Transverse colon (tissue), 4 donors: ENCODE measurements around the gene SMYD3. TPM values are rescaled to one million over a fixed set of nuclear protein-coding genes. Genes with fewer than 3 reads are reported as not detected.

Experiments
- DNase-seq: peaks from one replicate; pipeline ENCODE4 v3.0.0-alpha.2; 2019
- H3K27ac ChIP-seq, 4 donors: fragments of 200-600 bp; sonication (generic); 2 replicates each; pipeline ENCODE4 v1.5.1; 2016 to 2018; ENCODE audit warnings: inconsistent platforms in 4 of 4
- H3K27me3 ChIP-seq: fragments of 200-600 bp; sonication (generic); 2 replicates; pipeline ENCODE4 v1.5.1; 2017; ENCODE audit warnings: inconsistent platforms
- H3K36me3 ChIP-seq, 4 donors: fragments of 200-600 bp; sonication (generic); 2 replicates each; pipeline ENCODE4 v1.5.1; 2017 to 2019; ENCODE audit warnings: inconsistent platforms in 4 of 4
- H3K4me1 ChIP-seq, 4 donors: fragments of 200-600 bp; sonication (generic); 2 replicates each; pipeline ENCODE4 v1.5.1; 2017 to 2020; ENCODE audit warnings: inconsistent platforms in 4 of 4
- H3K4me3 ChIP-seq, 4 donors: fragments of 200-600 bp; sonication (generic); 1 replicate in 1 of 4; 2 replicates in 3 of 4; pipeline versions ENCODE4 v1.5.1 to v1.6.1; 2017 to 2019; ENCODE audit warnings: inconsistent platforms in 4 of 4
- H3K9me3 ChIP-seq, 2 donors: fragments of 200-600 bp; sonication (generic); 2 replicates each; pipeline ENCODE4 v1.5.1; 2017 to 2019; ENCODE audit warnings: inconsistent platforms in 2 of 2
- EP300 ChIP-seq: sonication (generic); formaldehyde crosslinking; IDR thresholded peaks from one replicate; pipeline ENCODE4 v1.6.1; 2017; ENCODE audit warnings: antibody characterized with exemption, low read depth
- POLR2A ChIP-seq: fragments of 450-650 bp; IDR thresholded peaks from one replicate; pipeline ENCODE4 v1.6.1; 2016; ENCODE audit warnings: antibody characterized with exemption, mild to moderate bottlenecking, moderate library complexity
- POLR2AphosphoS5 ChIP-seq, 3 donors: sonication (generic); formaldehyde crosslinking; IDR thresholded peaks; one replicate each; pipeline ENCODE4 v1.6.1; 2016; ENCODE audit warnings: antibody characterized with exemption in 3 of 3
- WGBS, 2 donors: methylation state at CpG; one replicate each; pipeline ENCODE4 v1.1.5; 2018; ENCODE audit warnings: low coverage in 1 of 2; 5-methylcytosine and 5-hydroxymethylcytosine counted together
- in situ Hi-C, 4 donors: fragments of 200-750 bp; cut with MboI; loops; one replicate each; pipeline versions ENCODE4 v1.15.0 to v1.15.1; 2017; ENCODE audit warnings: low sequenced_read_pairs in 3 of 4, low pct_ligation_motif_present in 1 of 4, low pct_unique_long_range_greater_than_20kb in 1 of 4
- intact Hi-C: fragments of 100-400 bp; cut with DNase I; formaldehyde crosslinking; loops from one replicate; pipeline ENCODE4 v1.15.1; 2023; ENCODE audit warnings: low total_unique reads
- total RNA-seq, 4 donors: library from RNA; depleted of rRNA; stranded (reverse); fragments of >200 nt; gene quantifications; one replicate each; pipeline ENCODE4 v1.1.0, GENCODE V29; 2016
- TF ChIP-seq, protein P1 (sequence below), 5 experiments: fragments of 200-600 bp in 3 of 5; fragments of 450-650 bp in 2 of 5; sonication (generic) in 3 of 5; IDR thresholded peaks; 1 replicate in 2 of 5; 2 replicates in 3 of 5; pipeline ENCODE4 v1.5.1; 2016 to 2017; ENCODE audit warnings: antibody characterized with exemption in 5 of 5, inconsistent platforms in 3 of 5, mild to moderate bottlenecking in 2 of 5, moderate library complexity in 1 of 5

Gene SMYD3
- total RNA-seq, 4 donors from 2014 or later, result 10.5 to 31.3 (median 25.8) TPM

DNA sequence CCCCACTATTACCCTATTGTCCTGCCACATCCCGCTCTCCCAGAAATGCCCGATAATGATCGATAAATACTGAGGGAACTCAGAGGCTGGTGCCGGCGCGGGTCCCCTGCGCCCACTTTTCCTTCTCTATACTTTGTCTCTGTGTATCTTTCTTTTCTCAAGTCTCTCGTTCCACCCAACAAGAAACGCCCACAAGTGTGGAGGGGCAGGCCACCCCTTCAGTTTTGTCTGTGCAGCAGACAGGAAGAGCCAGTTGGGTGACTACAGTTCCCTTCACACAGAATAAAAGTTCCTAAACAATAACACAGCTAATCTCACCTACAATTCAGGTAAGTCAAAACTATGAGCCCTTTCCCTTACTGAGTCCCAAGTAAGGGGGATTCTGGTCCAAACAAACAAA is 423.7 kb downstream of the SMYD3 start:
- no peak overlapping the region for H3K27ac ChIP-seq
- WGBS, 2 donors, result 98 to 100% methylated on average over 1 to 5 of the region's 9 CpGs
- H3K36me3 ChIP-seq, result no peaks in the 10 kb centered on the region
- DNase-seq, result no peak
- no peak overlapping the region for H3K4me3 ChIP-seq
- H3K4me1 ChIP-seq, result no peaks in the 10 kb centered on the region
- no peaks in the 10 kb centered on the region for H3K9me3 ChIP-seq
- TF ChIP-seq POLR2A (no peak), EP300 (no peak), POLR2AphosphoS5 (IDR thresholded peaks at IDR 0.05) (no peak)
- TF ChIP-seq, protein P1, sequence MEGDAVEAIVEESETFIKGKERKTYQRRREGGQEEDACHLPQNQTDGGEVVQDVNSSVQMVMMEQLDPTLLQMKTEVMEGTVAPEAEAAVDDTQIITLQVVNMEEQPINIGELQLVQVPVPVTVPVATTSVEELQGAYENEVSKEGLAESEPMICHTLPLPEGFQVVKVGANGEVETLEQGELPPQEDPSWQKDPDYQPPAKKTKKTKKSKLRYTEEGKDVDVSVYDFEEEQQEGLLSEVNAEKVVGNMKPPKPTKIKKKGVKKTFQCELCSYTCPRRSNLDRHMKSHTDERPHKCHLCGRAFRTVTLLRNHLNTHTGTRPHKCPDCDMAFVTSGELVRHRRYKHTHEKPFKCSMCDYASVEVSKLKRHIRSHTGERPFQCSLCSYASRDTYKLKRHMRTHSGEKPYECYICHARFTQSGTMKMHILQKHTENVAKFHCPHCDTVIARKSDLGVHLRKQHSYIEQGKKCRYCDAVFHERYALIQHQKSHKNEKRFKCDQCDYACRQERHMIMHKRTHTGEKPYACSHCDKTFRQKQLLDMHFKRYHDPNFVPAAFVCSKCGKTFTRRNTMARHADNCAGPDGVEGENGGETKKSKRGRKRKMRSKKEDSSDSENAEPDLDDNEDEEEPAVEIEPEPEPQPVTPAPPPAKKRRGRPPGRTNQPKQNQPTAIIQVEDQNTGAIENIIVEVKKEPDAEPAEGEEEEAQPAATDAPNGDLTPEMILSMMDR (IDR thresholded peaks at IDR 0.05), result no peak
- no peaks in the 10 kb centered on the region for H3K27me3 ChIP-seq
- in situ Hi-C loops, result no loop called here
- intact Hi-C loops, result no loop called here

DNA sequence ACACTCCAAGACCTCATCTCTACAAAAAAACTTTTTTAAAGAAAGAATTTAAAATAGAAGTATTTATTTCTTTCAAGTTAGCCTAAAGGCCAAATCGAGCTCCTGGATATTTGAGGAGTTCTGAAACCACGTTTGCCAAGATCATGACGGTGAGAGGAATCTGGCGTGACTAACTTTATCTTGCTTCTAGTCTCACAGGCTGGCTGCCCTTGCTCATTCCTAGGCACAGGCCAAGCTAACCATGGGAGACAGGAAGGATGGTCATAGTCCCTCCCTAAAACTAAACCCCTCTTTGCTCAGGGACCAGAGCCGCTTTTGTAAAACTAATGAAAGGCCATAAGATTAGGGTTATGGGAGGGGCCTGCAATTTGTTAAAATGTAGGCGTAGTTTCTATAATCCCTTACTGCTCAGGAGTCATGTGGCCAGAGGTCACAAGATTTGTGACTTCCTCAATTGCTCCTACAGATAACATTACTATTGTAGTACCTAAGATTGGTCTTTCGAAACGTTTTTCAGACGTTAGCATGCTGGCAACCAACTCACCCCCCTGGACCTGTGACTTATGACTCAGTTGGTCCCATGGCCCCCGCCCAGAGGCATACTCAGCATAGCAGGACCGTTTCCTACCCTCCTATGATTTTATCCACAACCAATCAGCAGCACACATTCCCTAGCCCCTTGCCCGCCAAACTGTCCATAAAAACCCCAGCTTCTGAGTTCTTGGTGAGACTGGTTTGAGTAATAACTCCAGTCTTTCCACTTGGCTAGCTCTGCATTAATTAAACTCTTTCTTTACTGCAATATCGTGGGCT is 425.0 kb downstream of the SMYD3 start:
- TF ChIP-seq, protein P1 (IDR thresholded peaks at IDR 0.05), result no peak
- H3K4me3 ChIP-seq, result no peak overlapping the region
- intact Hi-C loops (no loop called here), in situ Hi-C loops (no loop called here)
- no peaks in the 10 kb centered on the region for H3K4me1 ChIP-seq
- no peak overlapping the region for H3K27ac ChIP-seq
- H3K9me3 ChIP-seq, result no peaks in the 10 kb centered on the region
- WGBS, 2 donors, result 87 to 90% methylated on average over 2 to 13 of the region's 13 CpGs
- H3K27me3 ChIP-seq, result no peaks in the 10 kb centered on the region
- no peak for DNase-seq
- H3K36me3 ChIP-seq, result no peaks in the 10 kb centered on the region

DNA sequence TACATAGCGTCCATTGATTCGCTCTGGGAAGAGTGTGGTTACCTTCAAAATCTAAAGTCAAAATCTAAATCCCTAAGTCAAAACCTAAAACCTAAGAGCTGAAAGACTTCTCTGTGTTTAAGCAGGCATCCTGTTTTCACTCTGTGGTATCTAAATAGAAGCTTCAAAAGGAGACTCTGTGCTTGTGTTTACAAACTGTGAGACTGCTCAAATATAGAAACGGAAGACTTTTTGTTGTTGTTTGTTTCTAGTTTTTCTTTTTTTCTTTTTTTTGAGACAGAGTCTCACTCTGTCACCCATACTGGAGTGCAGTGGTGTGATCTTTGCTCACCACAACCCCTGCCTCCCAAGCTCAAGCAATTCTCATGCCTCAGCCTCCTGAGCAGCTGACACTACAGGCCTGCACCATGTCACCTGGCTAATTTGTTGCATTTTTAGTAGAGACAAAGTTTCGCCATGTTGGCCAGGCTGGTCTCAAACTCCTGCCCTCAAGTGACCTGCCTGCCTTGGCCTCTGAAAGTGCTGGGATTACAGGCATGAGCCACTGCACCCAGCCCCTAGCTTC is 425.9 kb downstream of the SMYD3 start:
- H3K27me3 ChIP-seq, result no peaks in the 10 kb centered on the region
- no peak for DNase-seq
- TF ChIP-seq EP300, result no peak
- TF ChIP-seq POLR2AphosphoS5 (IDR thresholded peaks at IDR 0.05), result no peak
- TF ChIP-seq, protein P1 (IDR thresholded peaks at IDR 0.05), result no peak
- TF ChIP-seq POLR2A, result no peak
- WGBS, 2 donors, result 82 to 91% methylated on average over 3 to 4 of the region's 4 CpGs
- no peaks in the 10 kb centered on the region for H3K36me3 ChIP-seq
- intact Hi-C loops, result no loop called here
- H3K4me1 ChIP-seq, result no peaks in the 10 kb centered on the region
- H3K4me3 ChIP-seq, result no peak overlapping the region
- in situ Hi-C loops, result no loop called here
- no peak overlapping the region for H3K27ac ChIP-seq
- no peaks in the 10 kb centered on the region for H3K9me3 ChIP-seq

DNA sequence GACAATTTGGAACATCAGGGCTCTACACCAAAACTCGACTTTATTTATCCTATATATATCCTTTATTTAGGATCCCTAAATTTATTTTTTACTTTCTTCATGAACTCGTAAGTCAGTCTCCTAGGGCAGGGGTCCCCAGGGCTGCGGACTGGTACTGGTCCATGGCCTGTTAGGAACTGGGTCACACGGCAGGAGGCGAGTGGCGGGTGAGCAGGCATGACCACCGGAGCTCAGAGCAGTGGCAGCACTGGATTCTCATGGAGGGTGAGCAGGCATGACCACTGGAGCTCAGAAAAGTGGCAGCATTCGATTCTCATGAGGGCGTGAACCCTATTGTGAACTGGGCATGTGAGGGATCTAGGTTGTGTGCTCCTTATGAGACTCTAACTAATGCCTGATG is 427.0 kb downstream of the SMYD3 start:
- Histone ChIP-seq H3K27me3 (no peaks in the 10 kb centered on the region), H3K9me3 (no peaks in the 10 kb centered on the region), H3K4me1 (no peaks in the 10 kb centered on the region), H3K27ac (no peak overlapping the region), H3K4me3 (no peak overlapping the region), H3K36me3 (no peaks in the 10 kb centered on the region)
- WGBS, 2 donors, result 97 to 98% methylated on average over 6 to 9 of the region's 9 CpGs
- TF ChIP-seq EP300, result no peak
- no peak for TF ChIP-seq POLR2AphosphoS5 (IDR thresholded peaks at IDR 0.05)
- no peak for TF ChIP-seq POLR2A
- TF ChIP-seq, protein P1 (IDR thresholded peaks at IDR 0.05), result no peak
- intact Hi-C loops, result no loop called here
- in situ Hi-C loops, result no loop called here
- DNase-seq, result no peak
